PC-3 (cell line): Measurements from ENCODE around the gene NDUFA7.

Experiments used
- EZH2 ChIP-seq: fragments of 300-600 bp; sonication (generic); IDR thresholded peaks from one replicate; pipeline ENCODE4 v1.6.1; 2017; ENCODE audit warnings: antibody characterized with exemption, mild to moderate bottlenecking, low read length; ENCODE audit not compliant: unreplicated experiment
- EZH2phosphoT487 ChIP-seq: fragments of 300-600 bp; sonication (generic); IDR thresholded peaks from 2 replicates; pipeline ENCODE4 v1.6.1; 2018; ENCODE audit warnings: mild to moderate bottlenecking, antibody characterized with exemption, low read length, borderline replicate concordance
- TF ChIP-seq, protein P1 (sequence below): fragments of 300-600 bp; sonication (generic); conservative IDR thresholded peaks from 2 replicates; pipeline ENCODE4 v1.5.1; 2017; ENCODE audit warnings: antibody characterized with exemption, low read depth, mild to moderate bottlenecking, low read length

GRCh38 chr19:8321986-8322637 is 937 bp upstream of the NDUFA7 start:
- TF ChIP-seq EZH2phosphoT487: no peak
- TF ChIP-seq, protein P1, sequence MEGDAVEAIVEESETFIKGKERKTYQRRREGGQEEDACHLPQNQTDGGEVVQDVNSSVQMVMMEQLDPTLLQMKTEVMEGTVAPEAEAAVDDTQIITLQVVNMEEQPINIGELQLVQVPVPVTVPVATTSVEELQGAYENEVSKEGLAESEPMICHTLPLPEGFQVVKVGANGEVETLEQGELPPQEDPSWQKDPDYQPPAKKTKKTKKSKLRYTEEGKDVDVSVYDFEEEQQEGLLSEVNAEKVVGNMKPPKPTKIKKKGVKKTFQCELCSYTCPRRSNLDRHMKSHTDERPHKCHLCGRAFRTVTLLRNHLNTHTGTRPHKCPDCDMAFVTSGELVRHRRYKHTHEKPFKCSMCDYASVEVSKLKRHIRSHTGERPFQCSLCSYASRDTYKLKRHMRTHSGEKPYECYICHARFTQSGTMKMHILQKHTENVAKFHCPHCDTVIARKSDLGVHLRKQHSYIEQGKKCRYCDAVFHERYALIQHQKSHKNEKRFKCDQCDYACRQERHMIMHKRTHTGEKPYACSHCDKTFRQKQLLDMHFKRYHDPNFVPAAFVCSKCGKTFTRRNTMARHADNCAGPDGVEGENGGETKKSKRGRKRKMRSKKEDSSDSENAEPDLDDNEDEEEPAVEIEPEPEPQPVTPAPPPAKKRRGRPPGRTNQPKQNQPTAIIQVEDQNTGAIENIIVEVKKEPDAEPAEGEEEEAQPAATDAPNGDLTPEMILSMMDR: no peak
- no peak for TF ChIP-seq EZH2
